ENCODE results near the gene CNIH4. TPM values are rescaled to one million over a fixed set of nuclear protein-coding genes. Genes with fewer than 3 reads are reported as not detected.
A peak's percentile ranks its signal among the peaks of the same experiment; 100 is the strongest.

CNIH4 gene
- polyA plus RNA-seq, 6 donors from 2014 or later, result 29.4 to 49.8 (median 33.6) TPM

GRCh38 chr1:224390517-224390916, 33.8 kb downstream of the CNIH4 start:
- peak overlapping the region in 1 of 6 donors; percentile 39 for H3K27ac Mint-ChIP-seq
- no peaks in the 10 kb centered on the region for H3K27me3 Mint-ChIP-seq
- H3K9me3 Mint-ChIP-seq, result no peaks in the 10 kb centered on the region
- no peak overlapping the region for H3K4me3 Mint-ChIP-seq
- peaks cover 0 to 6% of the 10 kb centered on the region in 2 donors for H3K36me3 Mint-ChIP-seq
- DNase-seq (no peak), ATAC-seq (ENCODE audit: low read depth in 2 of 2) (no peak)
- H3K4me1 Mint-ChIP-seq, result no peaks in the 10 kb centered on the region

DNA sequence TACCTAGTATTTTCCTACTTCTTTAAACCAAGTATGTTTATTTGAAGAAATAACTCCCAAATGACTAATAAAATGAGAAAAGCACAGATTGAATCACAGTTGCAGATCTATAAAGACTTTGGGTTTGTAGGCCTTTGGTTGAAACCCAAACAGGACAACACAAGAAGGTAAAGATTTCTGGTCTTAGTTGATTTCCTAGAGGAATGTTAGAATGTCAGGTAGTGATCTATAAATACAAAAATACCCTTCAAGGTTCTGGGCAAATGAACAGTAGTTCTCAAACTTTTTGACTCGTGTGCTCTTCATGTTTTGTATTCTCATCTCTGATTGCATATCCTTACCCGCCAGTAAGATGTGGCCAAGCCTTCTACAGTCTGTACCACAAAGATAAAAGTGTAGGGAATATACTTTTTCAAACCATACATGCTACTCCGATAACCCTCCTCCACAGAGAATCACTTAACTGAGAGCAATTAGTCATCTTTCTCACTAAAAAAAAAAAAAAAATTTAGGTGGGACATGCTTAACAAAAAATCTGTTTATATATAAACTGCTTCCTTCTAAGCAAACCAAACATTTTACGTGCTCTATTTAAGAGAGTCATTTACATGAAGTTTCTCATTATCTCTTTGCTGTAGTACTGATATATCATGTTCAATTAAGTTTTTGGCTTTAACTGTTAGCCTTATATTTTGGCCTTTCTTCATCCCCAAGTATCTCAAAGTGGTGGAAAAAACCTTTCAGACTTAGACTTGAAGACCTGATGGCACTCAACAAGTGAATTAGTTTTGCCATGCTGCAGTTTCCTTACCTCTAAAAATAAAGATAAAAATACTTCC, 36.0 kb downstream of the CNIH4 start:
- H3K36me3 Mint-ChIP-seq, result peaks cover 11 to 24% of the 10 kb centered on the region in 2 donors
- H3K9me3 Mint-ChIP-seq, result no peaks in the 10 kb centered on the region
- peak overlapping the region in 2 of 6 donors; percentile 12 to 59 for H3K27ac Mint-ChIP-seq
- H3K4me1 Mint-ChIP-seq, result no peaks in the 10 kb centered on the region
- DNase-seq (no peak), ATAC-seq (ENCODE audit: low read depth in 2 of 2) (no peak)
- H3K27me3 Mint-ChIP-seq, result no peaks in the 10 kb centered on the region
- no peak overlapping the region for H3K4me3 Mint-ChIP-seq

GRCh38 chr1:224393294-224393693, 36.6 kb downstream of the CNIH4 start:
- Mint-ChIP-seq H3K4me3 (no peak overlapping the region), H3K36me3 (peaks cover 11 to 27% of the 10 kb centered on the region in 2 donors), H3K27ac (no peak overlapping the region), H3K4me1 (no peaks in the 10 kb centered on the region), H3K9me3 (no peaks in the 10 kb centered on the region), H3K27me3 (no peaks in the 10 kb centered on the region)
- DNase-seq (no peak), ATAC-seq (ENCODE audit: low read depth in 2 of 2) (no peak)

DNA sequence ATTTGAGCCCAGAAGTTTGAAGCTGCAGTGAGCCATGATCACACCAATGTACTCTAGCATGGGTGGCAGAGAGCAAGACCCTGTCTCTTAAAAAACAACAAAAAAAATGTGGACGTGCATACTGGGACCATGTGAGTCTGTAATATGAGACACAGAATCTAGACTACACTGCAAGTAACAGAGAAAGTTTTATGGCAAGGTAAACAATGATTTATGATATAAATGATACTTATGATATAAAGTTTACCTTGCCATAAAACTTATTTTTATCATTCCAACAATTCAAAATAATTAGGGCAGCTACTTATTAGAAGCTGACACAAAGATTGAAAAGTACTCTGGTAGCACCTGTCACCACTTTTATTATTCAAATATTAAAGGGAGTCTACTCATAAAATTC, 43.2 kb downstream of the CNIH4 start:
- no peak overlapping the region for H3K27ac Mint-ChIP-seq
- peaks cover 11 to 21% of the 10 kb centered on the region in 2 donors for H3K36me3 Mint-ChIP-seq
- DNase-seq (no peak), ATAC-seq (ENCODE audit: low read depth in 2 of 2) (no peak)
- H3K9me3 Mint-ChIP-seq, result no peaks in the 10 kb centered on the region
- no peak overlapping the region for H3K4me3 Mint-ChIP-seq
- no peaks in the 10 kb centered on the region for H3K27me3 Mint-ChIP-seq
- peaks cover 0 to 3% (median 1%) of the 10 kb centered on the region in 3 donors for H3K4me1 Mint-ChIP-seq

DNA sequence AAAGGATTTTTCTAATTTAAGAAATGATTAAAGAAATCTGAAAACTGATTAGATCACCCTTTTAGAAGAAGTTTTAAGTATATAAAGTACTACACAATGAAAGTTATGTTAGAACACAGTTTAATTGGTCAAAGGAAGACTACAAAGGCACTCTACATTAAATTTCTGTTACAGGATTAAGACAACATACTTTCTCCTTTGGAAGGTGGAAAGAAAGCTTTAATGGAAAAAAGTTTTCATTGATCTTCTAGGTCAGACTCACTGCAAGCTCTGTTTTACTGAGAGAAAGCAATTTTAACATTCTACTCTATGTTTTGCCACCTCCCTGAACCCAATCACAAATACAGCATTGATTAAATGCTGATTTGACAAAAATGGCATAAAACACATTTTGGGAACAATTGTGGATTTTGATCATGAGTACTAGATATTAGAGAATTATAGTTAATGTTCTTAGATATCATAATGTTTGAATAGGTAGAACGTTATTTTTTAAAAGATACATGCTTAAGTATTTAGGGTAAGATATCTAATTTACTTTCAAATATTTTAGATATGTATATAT, 45.9 kb downstream of the CNIH4 start:
- ATAC-seq (ENCODE audit: low read depth in 2 of 2) (no peak), DNase-seq (no peak)
- H3K27ac Mint-ChIP-seq, result no peak overlapping the region
- H3K27me3 Mint-ChIP-seq, result no peaks in the 10 kb centered on the region
- no peaks in the 10 kb centered on the region for H3K9me3 Mint-ChIP-seq
- no peak overlapping the region for H3K4me3 Mint-ChIP-seq
- peaks cover 0 to 13% (median 7%) of the 10 kb centered on the region in 3 donors for H3K4me1 Mint-ChIP-seq
- peaks cover 3 to 10% of the 10 kb centered on the region in 2 donors for H3K36me3 Mint-ChIP-seq

GRCh38 chr1:224404916-224405603, 48.4 kb downstream of the CNIH4 start:
- no peak overlapping the region for H3K4me3 Mint-ChIP-seq

DNA sequence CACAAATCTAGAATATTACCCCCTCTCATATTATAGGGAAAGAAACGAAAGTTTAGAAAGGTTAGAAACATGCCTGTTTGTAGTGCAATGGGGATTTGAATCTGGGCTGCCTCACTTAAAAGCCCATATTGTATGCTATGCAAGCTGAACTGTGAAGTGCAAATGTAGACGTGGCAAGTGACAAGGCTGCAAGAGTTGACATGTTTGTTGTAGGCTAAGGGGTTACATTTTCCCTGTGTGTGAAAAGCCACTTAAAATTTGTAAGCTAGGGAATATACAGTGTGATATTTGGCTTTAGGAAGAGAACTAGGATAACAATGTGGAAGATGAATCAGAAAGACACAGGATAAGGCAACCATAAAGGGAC, 48.9 kb downstream of the CNIH4 start:
- Mint-ChIP-seq H3K36me3 (peaks cover 0 to 10% of the 10 kb centered on the region in 2 donors), H3K4me1 (peaks cover 0 to 10% (median 7%) of the 10 kb centered on the region in 3 donors), H3K9me3 (no peaks in the 10 kb centered on the region), H3K27me3 (no peaks in the 10 kb centered on the region), H3K4me3 (no peak overlapping the region), H3K27ac (no peak overlapping the region)
- ATAC-seq (ENCODE audit: low read depth in 2 of 2) (no peak), DNase-seq (no peak)

More at GRCh38 chr1:224404916-224405603, 48.4 kb downstream of the CNIH4 start:
- no peak for ATAC-seq (ENCODE audit: low read depth in 2 of 2)
- peaks cover 0 to 10% of the 10 kb centered on the region in 2 donors for H3K36me3 Mint-ChIP-seq
- no peaks in the 10 kb centered on the region for H3K27me3 Mint-ChIP-seq
- H3K27ac Mint-ChIP-seq, result peak overlapping the region in 1 of 6 donors; percentile 9
- H3K9me3 Mint-ChIP-seq, result no peaks in the 10 kb centered on the region
- no peak for DNase-seq
- peaks cover 0 to 10% (median 7%) of the 10 kb centered on the region in 3 donors for H3K4me1 Mint-ChIP-seq

DNA sequence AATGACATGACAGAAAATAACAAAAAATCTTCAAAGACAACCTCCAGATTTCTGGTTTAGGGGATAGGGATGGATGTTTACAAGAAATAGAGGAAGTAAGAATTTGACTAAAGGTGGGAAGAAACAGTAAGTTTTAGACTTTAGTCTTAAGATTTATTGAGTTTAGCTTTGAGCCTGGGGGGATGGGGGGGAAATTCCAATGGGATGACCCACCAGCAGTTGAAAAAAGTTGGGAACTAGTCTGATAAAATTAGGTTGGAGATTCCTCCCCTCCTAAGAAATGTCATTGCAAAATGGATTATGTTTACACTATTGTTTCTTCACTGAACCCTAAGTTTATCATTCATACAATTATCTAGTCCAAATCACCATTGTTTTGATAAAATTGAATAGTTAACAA, 49.5 kb downstream of the CNIH4 start:
- Mint-ChIP-seq H3K4me1 (peaks cover 0 to 10% (median 7%) of the 10 kb centered on the region in 3 donors), H3K36me3 (peaks cover 0 to 10% of the 10 kb centered on the region in 2 donors), H3K9me3 (no peaks in the 10 kb centered on the region), H3K27ac (peak overlapping the region in 1 of 6 donors; percentile 72), H3K4me3 (no peak overlapping the region), H3K27me3 (no peaks in the 10 kb centered on the region)
- ATAC-seq (ENCODE audit: low read depth in 2 of 2) (no peak), DNase-seq (no peak)

GRCh38 chr1:224407571-224408293, 51.1 kb downstream of the CNIH4 start:
- Mint-ChIP-seq H3K4me3 (no peak overlapping the region), H3K4me1 (peaks cover 0 to 10% (median 7%) of the 10 kb centered on the region in 3 donors)

DNA sequence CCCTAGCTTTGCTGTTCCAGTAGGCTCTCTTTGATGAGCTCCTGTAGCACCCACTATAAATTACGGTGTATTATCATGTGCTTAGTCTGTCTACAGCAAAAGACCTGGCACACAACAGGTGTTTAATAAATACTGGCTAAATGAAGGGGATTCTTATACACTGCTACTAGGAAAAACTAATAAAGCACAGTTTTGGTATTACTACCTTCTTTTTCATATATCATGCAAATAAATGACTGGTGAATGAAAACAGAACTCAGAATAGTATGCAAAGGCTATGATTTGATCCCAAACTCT, 51.6 kb downstream of the CNIH4 start:
- Mint-ChIP-seq H3K4me3 (no peak overlapping the region), H3K36me3 (peaks cover 0 to 10% of the 10 kb centered on the region in 2 donors), H3K27ac (peak overlapping the region in 1 of 6 donors; percentile 34), H3K27me3 (no peaks in the 10 kb centered on the region), H3K9me3 (no peaks in the 10 kb centered on the region), H3K4me1 (peaks cover 0 to 10% (median 7%) of the 10 kb centered on the region in 3 donors)
- DNase-seq, result no peak
- ATAC-seq (ENCODE audit: low read depth in 2 of 2), result no peak

More at GRCh38 chr1:224407571-224408293, 51.1 kb downstream of the CNIH4 start:
- peaks cover 0 to 10% of the 10 kb centered on the region in 2 donors for H3K36me3 Mint-ChIP-seq
- ATAC-seq (ENCODE audit: low read depth in 2 of 2), result no peak
- H3K27me3 Mint-ChIP-seq, result no peaks in the 10 kb centered on the region
- peak overlapping the region in 1 of 6 donors; percentile 34 for H3K27ac Mint-ChIP-seq
- H3K9me3 Mint-ChIP-seq, result no peaks in the 10 kb centered on the region
- DNase-seq, result no peak

DNA sequence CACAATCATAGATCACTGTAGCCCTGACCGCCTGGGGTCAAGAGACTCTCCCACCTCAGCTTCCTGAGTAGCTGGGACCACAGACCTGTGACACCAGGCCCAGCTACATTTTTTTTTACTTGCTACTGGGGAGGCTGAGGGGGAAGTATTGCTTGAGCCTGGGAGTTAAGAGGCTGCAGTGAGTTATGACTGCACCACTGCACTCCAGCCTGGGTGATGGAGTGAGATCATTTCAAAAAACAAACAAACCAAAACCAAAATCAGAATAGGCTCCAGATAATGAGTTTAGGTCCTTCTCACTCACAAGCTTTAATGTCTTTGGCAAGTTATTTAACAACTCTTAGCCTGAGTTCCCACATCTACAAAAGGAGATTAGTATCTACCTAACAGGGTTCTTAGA, 55.1 kb downstream of the CNIH4 start:
- Mint-ChIP-seq H3K4me3 (no peak overlapping the region), H3K27ac (peak overlapping the region in 1 of 6 donors; percentile 58), H3K4me1 (peaks cover 0 to 4% (median 0%) of the 10 kb centered on the region in 3 donors), H3K36me3 (peaks cover 8 to 14% of the 10 kb centered on the region in 2 donors), H3K27me3 (no peaks in the 10 kb centered on the region), H3K9me3 (no peaks in the 10 kb centered on the region)
- ATAC-seq (ENCODE audit: low read depth in 2 of 2), result no peak
- DNase-seq, result no peak

GRCh38 chr1:224420106-224420505, 63.4 kb downstream of the CNIH4 start:
- H3K36me3 Mint-ChIP-seq, result peaks cover 27 to 30% of the 10 kb centered on the region in 2 donors
- ATAC-seq (ENCODE audit: low read depth in 2 of 2), result no peak
- H3K4me3 Mint-ChIP-seq, result no peak overlapping the region
- no peaks in the 10 kb centered on the region for H3K27me3 Mint-ChIP-seq
- peaks cover 12 to 16% (median 12%) of the 10 kb centered on the region in 3 donors for H3K4me1 Mint-ChIP-seq
- H3K27ac Mint-ChIP-seq, result no peak overlapping the region
- DNase-seq, result no peak
- H3K9me3 Mint-ChIP-seq, result no peaks in the 10 kb centered on the region

GRCh38 chr1:224425279-224425884, 68.7 kb downstream of the CNIH4 start:
- Mint-ChIP-seq H3K4me1 (peaks cover 20 to 35% (median 34%) of the 10 kb centered on the region in 3 donors), H3K4me3 (peak overlapping the region in 3 of 8 donors; percentile 12 to 61 (median 60)), H3K36me3 (peaks cover 7 to 8% of the 10 kb centered on the region in 2 donors), H3K27ac (peak overlapping the region in 3 of 6 donors; percentile 8 to 79 (median 22)), H3K9me3 (no peaks in the 10 kb centered on the region), H3K27me3 (no peaks in the 10 kb centered on the region)
- DNase-seq (no peak), ATAC-seq (ENCODE audit: low read depth in 2 of 2) (no peak)

All from naive B cell (primary cell).